Adipose tissue (tissue), 3 donors: Measurements from ENCODE around the gene SCLT1. TPM values are rescaled to one million over a fixed set of nuclear protein-coding genes. Genes with fewer than 3 reads are reported as not detected.
A peak's percentile ranks its signal among the peaks of the same experiment; 100 is the strongest.
"Not testable (repeated sequence)": the region's sequence is repeated elsewhere in the genome, so short reads cannot be mapped to it uniquely, and the experiment has no call there.

ENCODE experiments used
- H3K27ac ChIP-seq: one replicate; pipeline ENCODE4 v1.5.1; 2013; ENCODE audit warnings: low read depth, low read length
- WGBS, 3 donors: extraction: QIAGEN DNeasy Blood & Tissue Kit; methylation state at CpG; one replicate each; pipeline ENCODE4 v1.1.7; 2013; 5-methylcytosine and 5-hydroxymethylcytosine counted together
- polyA plus RNA-seq, 3 donors: library from polyadenylated mRNA; stranded (reverse); fragments of 200-250 nt; gene quantifications; one replicate each; pipeline ENCODE4 v1.2.3, GENCODE V29; 2013
- donor health status: healthy with polysubstance abuse.
- donor health status: Bipolar disorder and iron deficiency.
- donor health status: healthy.

The SCLT1 gene
- polyA plus RNA-seq, result 1 to 10 TPM; 1.8 to 5.4 (median 3.0) TPM

- H3K27ac ChIP-seq, result peak within 1 kb of the TSS; percentile 93
- 0 to 1% (median 0%) methylated on average over 57 of the region's 57 CpGs for WGBS, 3 donors
Measured at GRCh38 chr4:129093191-129093920, at the start of gene SCLT1. TSS of gene SCLT1 (minus strand) at chr4:129093539. CDS start at chr4:129093103, 436 bp downstream.

DNA sequence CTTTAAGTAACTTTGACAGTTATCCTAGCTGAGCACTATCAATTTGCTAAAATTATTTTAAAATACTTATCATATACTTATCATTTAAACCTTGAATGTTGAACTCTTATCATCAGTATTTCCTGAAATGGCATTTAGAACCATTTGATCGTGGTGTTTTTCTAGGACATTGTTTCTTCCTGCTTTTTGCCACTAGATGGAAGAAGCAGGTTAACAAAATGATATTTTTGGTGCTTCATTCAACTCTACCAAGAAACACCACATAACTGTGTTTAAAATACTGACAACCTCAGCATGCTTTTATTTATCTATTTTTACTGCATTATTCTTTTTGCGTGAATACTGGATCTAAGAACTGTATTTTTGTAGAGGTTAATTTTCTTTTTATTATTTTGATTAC is 47.2 kb upstream of the SCLT1 start:
- H3K27ac ChIP-seq, result no peak overlapping the region

DNA sequence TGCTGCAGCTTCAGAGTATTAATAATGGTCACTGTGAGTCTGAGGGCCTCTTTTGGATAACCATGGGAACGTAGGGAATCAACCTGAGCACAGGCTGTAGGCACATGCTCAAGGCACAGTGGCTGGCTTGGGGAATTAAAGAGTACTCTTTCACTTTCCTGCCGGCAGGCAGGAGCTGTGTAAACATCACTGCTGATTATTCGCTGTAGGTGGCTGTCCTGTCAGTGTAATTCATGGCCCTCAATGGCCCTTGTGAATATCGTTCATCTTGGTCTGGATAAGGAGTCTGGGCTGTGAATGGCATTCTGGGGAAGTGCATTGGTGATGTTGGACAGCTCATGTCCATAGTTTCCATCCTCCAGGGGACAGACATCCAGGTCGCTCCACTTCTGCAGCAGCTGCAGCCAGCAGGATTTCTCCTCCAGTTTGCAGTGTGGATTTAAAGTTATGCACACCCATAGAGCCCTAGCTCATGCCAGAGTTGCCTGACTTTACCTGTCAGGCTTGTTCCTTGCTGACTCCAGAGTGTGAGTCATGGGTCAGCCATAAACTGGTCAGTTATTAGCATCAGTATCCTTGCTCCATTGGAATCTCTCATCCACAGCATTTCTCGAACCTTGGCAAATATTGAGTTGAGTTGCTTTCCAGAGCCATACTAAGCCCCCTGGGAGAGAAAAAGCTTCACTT is 45.6 kb upstream of the SCLT1 start:
- H3K27ac ChIP-seq, result no peak overlapping the region

More for the DNA sequence above, 47.2 kb upstream of the SCLT1 start:
- WGBS, 3 donors, result 47 to 58% (median 53%) methylated on average over 2 of the region's 2 CpGs

GRCh38 chr4:129136433-129136832 is 43.1 kb upstream of the SCLT1 start:
- WGBS, 3 donors, result 84 to 93% (median 87%) methylated on average over 8 of the region's 8 CpGs
- H3K27ac ChIP-seq, result no peak overlapping the region

More for the DNA sequence above, 45.6 kb upstream of the SCLT1 start:
- 31 to 64% (median 61%) methylated on average over 6 of the region's 6 CpGs for WGBS, 3 donors

DNA sequence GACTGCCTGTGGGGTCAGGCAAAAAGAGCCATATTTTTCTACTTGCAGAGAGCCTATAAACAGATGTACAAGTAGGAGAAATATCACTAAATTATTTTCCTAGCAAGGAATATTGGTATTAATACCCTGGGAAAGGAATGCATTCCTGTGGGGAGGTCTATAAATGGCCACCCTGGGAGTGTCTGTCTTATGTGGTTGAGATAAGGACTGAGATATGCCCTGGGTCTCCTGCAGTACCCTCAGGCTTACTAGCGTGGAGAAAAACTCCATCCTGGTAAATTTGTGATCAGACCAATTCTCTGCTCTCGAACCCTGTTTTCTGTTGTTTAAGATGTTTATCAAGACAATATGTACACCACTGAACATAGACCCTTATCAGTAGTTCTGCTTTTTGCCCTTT is 38.0 kb upstream of the SCLT1 start:
- 75 to 100% (median 93%) methylated on average over 2 of the region's 2 CpGs for WGBS, 3 donors
- no peak overlapping the region for H3K27ac ChIP-seq

- H3K27ac ChIP-seq, result no peak overlapping the region
- 35 to 88% (median 75%) methylated on average over 2 of the region's 2 CpGs for WGBS, 3 donors
Measured at GRCh38 chr4:129129143-129129542, 35.8 kb upstream of the SCLT1 start.

GRCh38 chr4:129126614-129127013 is 33.3 kb upstream of the SCLT1 start:
- WGBS, 3 donors, result 90 to 97% (median 91%) methylated on average over 5 of the region's 5 CpGs
- not testable (repeated sequence) for H3K27ac ChIP-seq

DNA sequence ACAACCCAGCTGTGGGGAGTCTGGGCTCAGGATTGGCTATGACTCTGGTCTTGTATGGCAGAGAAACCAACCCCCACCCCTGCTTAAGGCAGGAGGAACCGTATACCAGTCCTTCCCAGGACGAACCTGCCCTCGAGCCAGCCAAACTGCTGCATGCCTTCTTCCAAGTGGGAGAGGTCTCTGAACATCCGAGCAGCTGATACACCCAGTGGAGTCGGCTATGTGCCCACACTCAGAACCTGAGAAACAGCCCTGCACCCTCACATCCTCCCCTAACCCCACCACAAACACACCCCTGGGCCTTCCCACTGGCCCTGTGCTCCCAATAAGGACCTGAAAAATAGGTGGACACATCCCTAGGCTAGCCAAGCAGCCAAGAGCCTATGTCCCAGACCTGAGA is 24.4 kb upstream of the SCLT1 start:
- whole genome bisulfite sequencing, 3 donors, result 91 to 97% (median 93%) methylated on average over 5 of the region's 5 CpGs
- H3K27ac ChIP-seq, result no peak overlapping the region

- no peak overlapping the region for H3K27ac ChIP-seq
- 77 to 89% (median 86%) methylated on average over 1 of the region's 1 CpG for WGBS, 3 donors
Measured at GRCh38 chr4:129113919-129114318, 20.6 kb upstream of the SCLT1 start.

GRCh38 chr4:129113434-129113833 is 20.1 kb upstream of the SCLT1 start:
- 14 to 42% (median 38%) methylated on average over 1 of the region's 1 CpG for WGBS, 3 donors
- H3K27ac ChIP-seq, result no peak overlapping the region

DNA sequence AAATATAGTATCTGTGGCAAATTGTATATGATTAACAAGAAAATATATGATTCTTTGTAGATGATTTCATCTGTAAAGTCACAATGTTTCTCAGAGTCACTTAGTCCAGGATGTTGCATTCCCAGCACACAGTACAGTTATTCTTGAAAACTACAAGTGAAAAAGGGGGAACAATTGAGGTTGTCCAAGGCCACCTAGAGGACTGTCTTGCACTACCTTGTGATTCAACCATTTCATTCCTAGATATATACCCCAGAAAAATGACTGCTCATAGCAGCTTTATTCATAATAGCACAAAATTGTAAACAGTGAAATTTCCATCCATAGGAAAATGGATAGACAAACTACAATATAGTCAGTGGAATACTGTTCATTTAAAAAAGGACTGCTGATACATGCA is 18.6 kb upstream of the SCLT1 start:
- H3K27ac ChIP-seq, result no peak overlapping the region

GRCh38 chr4:129110931-129111330 is 17.6 kb upstream of the SCLT1 start:
- no peak overlapping the region for H3K27ac ChIP-seq
- 78 to 89% (median 81%) methylated on average over 3 of the region's 3 CpGs for WGBS, 3 donors

GRCh38 chr4:129109965-129110824 is 16.9 kb upstream of the SCLT1 start:
- WGBS, 3 donors, result 46 to 84% (median 84%) methylated on average over 3 of the region's 3 CpGs
- H3K27ac ChIP-seq, result no peak overlapping the region

GRCh38 chr4:129098531-129099001 is 5.2 kb upstream of the SCLT1 start:
- H3K27ac ChIP-seq, result no peak overlapping the region

DNA sequence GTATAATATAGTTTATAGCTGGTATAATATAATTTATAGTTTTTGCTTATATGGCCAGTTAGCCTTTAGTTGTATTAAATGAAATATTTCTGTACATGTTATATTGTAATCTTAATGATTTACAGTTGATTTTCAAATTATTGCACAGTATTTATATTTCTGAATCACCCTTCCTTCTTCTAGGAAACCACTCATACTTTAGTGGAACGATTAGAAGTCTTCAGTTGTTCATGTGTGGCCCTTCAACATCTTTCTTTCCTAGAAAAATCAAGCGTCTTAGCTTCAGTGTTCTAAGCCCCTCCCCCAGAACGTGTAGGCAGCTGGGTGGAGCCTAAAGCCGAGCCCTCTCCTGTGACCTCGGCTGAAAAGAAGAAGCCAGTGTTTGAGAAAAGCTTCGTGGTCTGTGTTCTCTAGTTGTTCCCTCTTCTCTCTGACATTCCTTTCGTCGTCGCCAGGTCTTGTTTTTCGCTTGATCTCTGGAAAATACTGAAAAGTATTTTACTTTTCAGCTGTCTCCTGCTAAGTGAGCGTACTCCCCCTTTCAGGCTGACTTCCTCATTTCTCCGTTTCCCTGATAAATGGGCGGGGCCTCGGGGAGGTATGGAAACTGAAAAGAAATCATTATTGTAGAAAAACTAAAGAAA is 2.6 kb upstream of the SCLT1 start, which contains the start of gene C4orf33:
Gene C4orf33, plus strand, starts transcription at position 342 of the 644 bp plus-strand sequence. CDS start 6,459 bp downstream, outside the sequence.
- 1 to 6% (median 2%) methylated on average over 14 of the region's 14 CpGs for WGBS, 3 donors
- peak within 1 kb of the TSS; percentile 19 for H3K27ac ChIP-seq

DNA sequence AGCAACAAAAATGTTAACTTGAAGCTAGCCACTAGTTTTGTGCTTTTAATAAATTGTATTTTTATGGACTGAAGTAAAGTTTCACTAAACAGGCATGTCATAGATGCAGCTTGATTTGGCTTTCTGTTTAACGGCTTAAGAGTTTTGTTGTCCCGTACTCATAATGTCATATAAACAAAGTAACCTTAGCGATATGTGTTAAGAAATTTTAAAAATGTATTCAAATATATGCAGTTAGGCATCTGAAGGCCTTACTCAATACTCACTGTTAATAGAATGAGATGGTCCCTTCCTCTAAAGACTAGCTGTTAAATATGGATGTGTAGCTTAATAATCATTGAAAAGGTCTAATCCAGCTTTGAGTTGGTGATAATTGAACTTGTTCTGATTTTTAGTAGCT is 1.0 kb upstream of the SCLT1 start:
- no peak overlapping the region for H3K27ac ChIP-seq
- WGBS, 3 donors, result 59 to 81% (median 74%) methylated on average over 3 of the region's 3 CpGs

DNA sequence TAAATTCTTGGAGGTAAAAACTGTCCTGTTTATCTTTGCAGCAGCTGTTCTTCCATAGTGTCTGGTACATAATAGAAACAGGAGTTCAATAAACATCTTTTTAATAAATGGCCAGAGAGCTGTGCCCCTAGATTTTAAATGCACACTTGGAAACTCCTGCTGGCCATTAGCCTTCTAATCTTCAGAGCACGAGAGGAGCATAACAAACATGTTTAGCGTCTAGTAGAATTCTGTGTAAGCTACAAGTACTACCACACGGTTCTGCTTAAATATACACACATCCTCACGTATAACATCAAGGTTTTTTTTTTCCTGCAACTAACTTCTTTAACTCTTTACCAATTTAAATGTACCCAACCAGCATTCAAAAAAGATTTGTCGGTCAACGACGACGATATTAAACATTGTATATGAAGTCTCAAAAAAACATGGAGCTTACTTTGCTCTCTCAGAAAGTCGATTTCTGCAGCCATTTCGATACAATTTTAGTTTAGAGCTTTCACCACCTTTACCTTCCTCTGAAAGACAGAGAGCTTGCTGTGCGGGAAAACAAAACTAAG is 628 bp downstream of the SCLT1 start:
- peak overlapping the region; percentile 93 for H3K27ac ChIP-seq
- 0% methylated on average over 11 of the region's 11 CpGs for WGBS, 3 donors

DNA sequence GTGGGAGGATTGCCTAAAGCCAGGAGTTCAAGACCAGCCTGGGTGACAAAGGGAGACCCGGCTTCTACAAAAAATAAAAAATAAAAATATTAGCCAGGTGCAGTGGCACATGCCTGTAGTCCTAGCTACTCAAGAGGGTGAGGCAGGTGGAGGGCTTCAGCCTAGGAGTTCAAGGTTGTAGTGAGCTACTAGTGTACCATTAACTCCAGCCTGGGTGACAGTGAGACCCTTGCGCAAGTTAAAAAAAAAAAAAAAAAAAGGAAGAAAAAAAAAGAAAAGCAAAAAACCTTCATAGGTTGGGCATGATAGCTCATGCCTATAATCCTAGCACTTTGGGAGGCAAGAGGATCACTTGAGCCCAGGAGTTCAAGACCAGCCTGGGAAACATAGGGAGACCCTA is 5.8 kb downstream of the SCLT1 start:
- WGBS, 3 donors, result 96 to 100% (median 98%) methylated on average over 2 of the region's 2 CpGs
- H3K27ac ChIP-seq, result no peak overlapping the region
